Globus pallidus (tissue), 1 donor: ENCODE measurements around the gene GALNS.

Experiments
- DNase-seq: peaks from one replicate; pipeline ENCODE4 v3.0.0-alpha.2; 2015; ENCODE audit warnings: low spot score

The GALNS gene

DNA sequence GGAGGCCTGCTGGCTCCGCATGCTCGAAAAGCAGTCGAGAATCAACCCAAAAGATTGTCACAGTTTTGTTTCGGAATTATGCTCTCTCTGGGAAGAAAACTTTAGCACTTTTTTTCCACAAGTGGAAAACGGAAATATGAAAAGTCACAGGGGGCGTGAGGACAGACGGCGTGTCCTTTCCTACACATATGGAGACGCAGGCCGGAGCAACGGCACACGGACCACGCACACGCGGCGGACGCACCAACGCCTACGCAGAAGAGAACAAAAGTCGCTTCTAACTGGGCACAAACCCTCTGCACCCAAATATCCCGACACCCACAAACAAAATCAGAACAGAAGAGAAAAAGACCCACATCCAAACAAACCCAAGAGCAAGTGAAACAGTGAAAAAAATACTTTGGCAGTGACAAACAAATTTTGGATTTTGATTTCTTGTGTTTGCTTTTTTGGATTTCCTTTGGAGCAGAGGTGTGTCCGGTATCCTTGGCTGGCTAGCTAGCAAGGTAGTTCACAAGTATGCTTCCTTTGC, 19.0 kb upstream of the GALNS start:
- no peak for DNase-seq

DNA sequence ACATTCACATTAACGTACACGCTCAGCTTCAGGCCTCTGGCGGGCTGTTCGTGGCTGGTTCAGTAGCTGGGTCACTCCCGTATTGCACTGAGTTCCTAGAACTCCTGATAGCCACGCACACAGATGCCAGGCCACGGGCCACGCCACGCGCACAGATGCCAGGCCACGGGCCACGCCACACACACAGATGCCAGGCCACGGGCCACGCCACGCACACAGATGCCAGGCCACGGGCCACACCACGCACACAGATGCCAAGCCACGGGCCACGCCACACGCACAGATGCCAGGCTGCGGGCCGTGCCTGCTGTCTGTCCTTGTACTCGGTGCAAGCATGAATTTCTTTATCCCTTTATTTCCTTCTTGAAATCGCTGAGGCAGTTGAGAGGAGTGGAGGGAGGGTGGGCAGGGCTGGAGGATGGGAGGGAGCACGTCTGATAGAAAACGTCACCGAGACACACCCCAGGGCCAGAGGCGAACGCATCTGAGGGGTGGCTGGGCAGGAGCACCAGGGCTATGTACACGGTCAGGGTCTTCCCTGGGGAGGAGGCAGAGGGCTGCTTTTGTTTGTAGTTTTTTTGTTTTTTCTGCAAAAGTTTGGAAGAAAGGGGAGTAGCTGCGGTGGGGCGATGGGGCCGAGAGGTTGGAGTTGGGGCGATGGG, 18.3 kb upstream of the GALNS start:
- no peak for DNase-seq

DNA sequence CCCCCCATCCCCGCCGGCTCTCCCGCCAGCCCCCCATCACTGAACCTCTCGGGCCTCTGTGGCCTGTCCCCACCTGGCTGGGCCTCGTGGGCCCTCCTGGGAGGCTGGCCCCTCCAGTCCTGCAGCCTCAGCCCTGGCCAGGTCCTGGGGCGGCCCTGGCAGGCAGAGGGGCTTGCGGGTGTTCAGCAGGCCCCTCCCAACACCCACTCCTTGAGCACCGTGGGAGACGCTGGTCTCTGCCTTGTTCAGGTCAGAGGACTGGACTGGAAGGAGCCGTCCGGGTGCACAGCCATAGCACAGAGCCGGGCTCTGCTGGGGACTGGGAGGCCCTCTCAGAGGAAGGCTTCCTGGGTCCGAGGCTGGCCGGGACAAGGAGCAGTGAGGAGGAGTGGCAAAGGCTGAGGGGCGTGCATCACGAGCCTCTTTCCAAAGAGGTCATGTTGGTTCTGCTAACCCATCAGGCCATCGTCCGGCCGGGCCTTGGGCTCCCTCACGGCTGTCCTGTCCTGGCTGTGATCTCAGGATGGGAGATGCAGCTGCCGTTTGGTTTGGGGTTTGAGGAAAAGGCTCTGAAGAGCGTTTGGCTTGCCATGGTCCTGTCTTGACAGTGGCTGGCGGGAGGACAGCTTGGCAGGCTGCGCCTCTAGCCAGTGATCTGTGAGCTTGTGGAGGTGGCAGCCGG, 16.0 kb upstream of the GALNS start:
- DNase-seq = no peak

DNA sequence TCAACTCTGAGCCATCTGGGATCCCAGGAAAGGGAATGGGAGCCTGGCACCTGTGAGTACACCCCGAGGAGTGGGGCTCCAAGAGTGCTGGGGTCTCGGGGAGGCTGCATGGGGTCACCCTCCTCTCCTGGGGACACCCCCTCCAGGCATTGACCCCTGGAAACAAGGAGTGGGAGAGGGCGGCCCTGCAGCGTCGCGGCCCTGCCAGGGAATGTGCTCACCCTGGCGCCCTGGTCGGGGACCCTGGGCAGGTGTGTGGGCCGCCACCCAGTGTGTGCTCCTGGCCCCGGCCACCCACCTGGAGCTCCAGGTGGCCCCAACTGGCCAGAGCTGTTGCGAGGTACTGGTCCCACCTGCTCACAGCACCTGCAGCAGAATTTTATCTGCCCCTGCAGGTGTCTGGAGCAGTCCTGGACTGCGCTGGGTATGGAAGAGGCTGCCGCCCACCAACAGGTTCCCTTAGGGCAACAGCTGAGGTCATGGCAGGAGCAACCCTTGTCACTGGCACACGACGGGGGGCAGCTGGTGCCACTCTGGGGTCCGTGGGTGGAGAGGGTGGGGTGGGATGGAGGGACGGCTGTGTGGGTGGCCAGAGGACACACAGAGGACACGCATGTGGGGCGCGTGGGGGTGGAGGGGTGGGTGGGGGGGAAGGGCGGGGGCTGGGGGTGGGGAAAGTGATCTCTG, 15.1 kb upstream of the GALNS start:
- DNase-seq = no peak

DNA sequence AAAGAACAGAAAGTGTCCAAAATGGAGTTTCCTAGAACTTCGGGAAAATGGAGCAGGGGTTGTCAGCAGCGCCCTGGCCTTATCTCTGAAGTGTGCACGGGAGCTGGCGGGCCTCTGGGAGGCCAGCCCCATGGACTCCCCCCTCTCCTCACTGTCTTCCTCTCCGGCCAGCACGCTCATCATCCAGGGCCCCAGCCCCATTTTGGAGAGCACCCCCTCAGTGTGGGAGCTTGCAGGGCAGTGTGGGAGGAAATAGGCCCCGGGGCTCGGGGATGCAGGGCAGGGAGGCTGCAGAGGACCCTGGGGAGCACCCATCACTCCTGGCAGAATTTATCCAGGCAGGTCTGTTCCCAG, 14.6 kb upstream of the GALNS start:
- no peak for DNase-seq

DNA sequence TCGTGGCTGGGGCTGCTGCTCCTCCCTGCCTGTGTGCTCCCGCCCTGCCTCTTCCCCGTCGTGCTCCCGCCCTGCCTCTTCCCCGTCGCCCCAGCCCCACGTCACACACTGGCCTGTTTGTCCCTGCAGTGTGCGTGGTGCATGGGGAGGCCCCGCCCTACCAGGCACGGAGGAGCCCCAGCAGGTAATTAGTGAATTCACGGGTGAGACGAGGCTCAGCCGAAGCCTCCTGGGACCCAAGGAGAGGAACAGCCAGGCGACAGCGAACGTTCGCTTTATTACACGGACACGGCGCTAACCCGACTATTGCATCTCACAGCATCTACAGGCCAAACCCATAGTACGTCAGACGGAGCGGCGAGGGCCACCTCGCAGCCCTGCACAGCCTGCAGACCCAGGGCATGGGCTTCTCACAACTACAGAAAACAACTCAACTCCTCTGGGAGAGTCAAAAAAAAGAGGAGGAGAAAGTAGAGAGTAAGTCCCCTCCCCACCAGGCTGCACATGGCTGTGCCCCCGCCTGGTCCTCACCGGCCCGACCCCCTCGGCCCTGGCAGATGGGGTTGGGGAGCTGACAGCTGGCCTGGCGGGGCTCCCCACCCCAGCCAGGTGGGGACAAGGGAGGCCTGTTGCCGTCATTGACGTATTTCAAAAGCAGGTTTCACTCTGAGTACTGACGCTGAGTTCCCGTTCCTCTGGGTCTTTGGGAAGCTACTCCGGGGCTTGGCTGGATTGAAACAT, 14.0 kb upstream of the GALNS start:
- no peak for DNase-seq

DNA sequence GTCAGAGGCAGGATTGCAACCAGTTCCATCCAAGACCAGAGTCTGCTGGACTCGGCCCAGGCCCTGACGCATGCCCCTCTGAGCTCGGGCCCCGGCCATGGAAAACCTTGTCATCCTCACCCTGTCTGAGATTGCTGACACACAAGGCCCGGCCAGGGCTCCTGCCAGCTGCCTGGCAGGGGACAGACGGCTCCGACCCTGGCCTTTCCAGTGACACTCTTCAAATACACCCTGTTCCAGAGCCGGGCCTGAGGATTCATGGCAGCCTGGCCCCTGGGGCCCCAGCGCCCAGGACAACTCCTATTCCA, 12.9 kb upstream of the GALNS start:
- DNase-seq = no peak

DNA sequence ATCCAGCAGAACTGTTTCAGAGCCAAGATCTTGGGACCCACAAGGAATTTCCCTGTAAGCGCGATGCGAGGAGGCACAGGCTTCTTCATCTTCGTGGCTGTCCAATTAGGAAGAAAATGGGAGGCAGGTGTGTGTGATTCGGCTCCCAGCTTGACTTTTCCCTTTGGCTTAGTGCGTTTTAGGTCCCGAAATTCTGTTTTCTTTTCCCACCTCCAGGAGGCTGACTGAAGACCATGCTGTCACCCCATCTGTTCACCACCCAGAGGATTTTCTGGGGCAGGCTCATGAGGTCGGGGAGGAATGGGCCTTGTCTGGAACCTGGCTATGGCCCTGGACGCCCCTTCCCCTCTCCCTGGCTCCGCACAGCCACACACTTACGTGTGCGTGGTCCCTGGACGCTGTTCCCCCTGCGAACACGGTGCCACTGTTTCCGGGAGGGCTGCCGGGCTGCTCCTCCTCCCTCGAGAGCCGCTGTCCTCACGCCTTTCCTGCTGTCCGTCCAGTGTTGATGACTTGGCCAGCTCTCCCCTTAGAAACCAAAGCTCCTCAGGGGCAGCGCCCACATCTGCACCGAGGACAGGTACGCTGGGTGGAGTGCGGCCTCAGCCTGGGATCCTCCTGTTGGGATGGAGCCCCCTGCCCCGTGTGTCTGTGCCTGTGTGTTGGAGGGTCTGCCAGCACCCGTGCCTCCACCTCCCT, 12.4 kb upstream of the GALNS start:
- no peak for DNase-seq

DNA sequence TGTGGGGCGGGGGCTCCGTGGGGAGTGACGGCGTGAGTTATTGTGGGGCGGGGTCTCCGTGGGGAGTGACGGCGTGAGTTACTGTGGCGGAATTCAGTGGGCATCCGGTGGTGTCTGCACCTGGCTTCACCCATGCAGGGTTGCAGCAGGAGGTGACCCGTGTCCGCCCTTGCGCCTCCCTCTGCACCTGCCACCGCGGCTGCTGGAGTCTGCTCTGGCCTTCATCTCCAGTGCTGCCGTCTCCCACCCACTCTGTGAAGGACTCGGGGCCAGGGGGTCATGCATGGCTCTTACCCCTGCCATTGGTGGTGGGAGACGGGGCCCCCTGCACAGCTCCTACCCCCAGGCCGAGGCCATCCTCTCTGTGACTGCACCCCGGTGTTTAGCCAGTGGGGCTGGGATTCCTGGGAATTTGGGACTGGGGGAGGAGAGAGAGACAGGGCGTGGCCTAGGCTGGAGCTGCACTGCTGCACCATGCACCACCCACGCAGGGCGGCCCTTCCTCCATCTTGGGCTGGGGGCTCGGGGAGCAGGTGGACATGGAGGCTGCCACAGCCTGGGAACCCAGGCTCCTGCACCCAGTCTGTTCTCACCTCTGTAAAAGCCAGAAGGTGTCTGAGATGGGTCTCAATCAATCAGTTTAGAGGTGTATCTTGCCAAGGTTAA, 11.0 kb upstream of the GALNS start:
- DNase-seq = no peak

DNA sequence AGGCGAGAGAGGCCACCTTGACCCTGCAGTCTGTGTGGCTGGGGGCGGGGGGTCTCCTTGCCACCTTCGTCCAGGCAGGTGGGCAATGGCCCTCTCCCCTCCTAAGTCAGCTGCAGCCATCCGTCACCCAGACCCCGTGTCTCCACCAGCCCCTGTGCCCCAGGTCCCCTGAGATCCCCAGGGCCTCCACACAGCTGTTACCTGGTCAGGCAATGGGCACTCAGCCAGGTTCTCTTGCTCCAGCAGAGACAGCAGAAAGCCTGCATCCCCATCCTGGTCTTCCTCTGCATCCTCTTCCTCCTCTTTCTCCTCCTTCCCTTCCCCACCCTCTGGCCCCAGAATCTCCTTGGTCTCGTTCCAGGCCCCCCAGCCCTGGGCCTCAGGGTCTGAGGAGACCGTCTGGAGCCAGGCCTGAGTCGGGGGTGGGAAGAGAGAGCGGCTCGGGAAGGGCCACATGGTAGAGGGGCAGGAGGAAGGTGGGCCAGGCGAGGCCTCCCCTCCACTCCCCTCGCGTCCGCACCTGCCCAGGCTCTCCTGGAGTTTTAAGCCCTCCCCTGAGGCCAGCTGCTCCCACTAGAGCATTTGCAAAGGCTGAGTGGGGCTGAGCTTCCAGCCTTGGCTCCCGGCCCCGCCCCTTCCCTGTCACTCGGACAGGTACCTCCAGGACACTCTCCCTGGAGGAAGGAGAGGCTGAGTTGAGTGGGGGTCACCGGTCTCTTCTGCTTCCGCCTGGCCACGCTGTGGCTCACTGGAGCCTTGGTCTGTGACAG, 9.6 kb upstream of the GALNS start, which contains the start of gene PABPN1L:
Gene PABPN1L, minus strand, starts transcription at position 510 of the 770 bp plus-strand sequence. Its CDS starts 54 bp downstream, at position 456.
- DNase-seq = no peak

DNA sequence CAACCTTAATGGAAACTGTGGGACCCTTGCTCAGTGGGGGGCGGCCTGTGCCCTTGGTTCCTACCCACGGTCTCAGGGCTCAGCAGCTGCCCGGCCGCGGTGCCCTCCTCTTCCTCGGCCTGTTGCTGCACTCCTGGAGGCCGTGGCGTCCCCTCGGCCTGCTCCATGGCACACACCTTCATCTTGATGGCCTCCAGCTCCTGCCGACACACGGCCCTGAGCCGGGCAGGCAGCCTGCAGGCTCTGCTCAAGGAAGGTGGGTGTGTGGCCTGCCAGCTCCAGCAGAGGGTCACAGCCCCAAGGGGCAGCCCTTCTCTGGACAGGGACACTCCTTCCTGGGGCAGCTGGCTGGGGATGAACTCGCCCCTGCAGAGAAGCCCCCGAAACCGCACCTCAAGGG, 9.0 kb upstream of the GALNS start:
- DNase-seq = no peak

DNA sequence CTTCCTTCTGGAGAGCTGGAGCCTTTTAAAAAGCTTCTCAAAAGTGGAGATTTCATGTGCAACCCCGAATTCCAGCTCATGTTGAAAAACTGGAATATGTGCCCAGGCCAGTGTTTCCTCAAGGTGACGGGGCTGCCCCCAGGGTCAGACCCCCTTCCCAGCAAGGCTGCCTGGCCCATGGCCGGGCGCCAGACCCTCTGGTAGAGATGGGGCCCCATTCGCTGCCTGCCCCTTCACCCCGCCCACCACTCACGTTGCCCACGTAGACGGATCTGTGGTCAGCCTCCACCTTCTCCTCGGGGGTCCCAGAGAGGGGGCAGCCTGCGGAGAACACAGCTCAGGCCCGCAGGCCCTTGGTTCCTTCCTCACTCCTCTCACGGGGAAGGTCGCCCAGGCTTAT, 8.6 kb upstream of the GALNS start:
- no peak for DNase-seq

DNA sequence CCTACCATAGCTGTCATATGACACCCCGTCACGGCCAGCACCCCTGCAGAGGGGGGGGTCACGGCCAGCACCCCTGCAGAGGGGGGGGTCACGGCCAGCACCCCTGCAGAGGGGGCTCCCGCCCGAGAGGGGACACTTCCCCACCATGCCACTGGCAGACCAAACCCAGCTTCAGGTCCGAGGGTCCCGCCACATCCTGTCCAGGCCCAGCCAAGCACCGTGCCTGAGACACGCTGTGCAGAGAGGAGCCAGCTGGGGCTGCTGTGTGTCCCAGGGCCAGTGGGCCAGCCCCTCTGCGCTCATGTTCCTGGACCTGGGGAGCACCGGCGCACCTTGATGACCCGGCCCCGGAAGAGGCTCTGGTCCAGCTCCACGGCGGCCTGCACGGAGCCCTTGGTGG, 7.8 kb upstream of the GALNS start:
- no peak for DNase-seq

DNA sequence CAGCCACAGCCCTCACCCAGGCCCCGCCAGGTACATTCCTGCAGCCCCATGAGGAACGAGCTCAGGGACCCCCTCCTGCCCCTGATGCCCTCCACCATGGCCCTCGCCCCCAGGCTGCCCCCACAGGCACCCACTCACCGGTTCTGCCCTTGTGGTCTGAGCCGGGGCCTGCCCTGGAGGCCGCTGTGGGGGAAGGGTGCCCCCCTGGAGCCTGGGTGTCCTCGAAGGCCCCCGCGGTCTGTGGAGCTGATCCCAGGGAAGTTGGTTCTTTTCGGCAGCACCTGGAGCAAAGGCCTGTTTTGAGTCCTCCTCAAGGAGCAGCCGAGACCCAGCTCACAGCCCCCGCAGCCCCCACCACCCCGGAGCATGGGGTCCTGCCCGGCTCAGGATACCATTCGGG, 7.4 kb upstream of the GALNS start:
- DNase-seq = no peak

DNA sequence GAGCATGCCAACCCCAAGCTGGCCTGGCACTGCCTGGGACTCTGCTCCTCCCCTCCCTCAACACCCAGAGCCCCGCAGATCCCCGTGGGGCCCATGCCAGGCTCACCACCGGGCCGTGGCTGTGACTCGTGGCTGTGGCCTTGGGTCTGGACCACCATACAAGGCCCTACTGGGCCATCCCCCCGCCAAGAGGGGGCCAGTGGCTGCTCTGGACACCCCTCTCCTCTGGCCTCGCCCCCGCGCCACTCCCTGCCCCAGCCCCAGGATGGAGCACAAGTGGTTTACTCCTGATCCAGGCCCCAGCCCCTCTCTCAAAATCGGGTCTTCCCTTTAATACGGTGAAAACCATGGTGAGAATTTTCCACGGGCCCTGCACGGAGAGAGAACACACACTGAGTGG, 6.7 kb upstream of the GALNS start:
- DNase-seq = no peak

DNA sequence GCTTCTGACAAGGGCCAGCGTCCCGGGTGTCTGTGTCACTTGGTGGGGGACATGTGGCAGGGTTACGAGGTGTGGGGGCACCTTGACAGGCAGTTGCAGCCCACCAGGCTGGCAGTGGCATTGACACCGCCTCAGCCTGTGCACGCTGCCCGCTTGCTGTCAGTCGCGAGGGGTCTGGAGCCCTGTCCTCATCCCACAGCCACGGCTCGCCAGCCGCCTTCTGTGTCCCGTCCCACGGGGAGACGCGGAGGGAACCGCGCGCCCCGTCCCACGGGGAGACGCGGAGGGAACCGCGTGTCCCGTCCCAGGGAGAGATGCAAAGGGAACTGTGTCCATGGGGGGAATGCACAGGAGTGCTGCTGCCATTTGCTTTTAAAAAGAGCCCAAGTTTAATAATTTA, 6.2 kb upstream of the GALNS start:
- no peak for DNase-seq

DNA sequence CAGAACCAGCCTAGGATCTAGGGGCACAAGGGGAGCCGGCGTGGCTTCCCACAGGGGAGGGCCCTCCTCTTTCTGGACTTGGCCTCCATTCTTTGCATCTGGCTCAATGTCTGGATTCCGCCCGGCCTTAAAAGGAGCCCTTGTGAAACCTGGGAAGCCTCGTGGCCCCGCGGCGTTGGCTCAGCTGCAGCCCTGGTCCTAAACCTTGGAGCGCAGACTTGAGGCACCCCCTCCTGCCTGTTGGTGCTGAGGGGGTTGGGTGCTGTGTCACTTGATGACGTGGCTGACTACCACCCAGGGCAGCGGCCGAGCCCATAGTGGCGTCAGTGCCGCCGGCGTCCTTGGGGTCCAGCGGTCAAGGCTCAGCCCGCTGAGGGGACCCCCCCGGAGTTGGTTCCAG, 4.6 kb upstream of the GALNS start:
- no peak for DNase-seq

DNA sequence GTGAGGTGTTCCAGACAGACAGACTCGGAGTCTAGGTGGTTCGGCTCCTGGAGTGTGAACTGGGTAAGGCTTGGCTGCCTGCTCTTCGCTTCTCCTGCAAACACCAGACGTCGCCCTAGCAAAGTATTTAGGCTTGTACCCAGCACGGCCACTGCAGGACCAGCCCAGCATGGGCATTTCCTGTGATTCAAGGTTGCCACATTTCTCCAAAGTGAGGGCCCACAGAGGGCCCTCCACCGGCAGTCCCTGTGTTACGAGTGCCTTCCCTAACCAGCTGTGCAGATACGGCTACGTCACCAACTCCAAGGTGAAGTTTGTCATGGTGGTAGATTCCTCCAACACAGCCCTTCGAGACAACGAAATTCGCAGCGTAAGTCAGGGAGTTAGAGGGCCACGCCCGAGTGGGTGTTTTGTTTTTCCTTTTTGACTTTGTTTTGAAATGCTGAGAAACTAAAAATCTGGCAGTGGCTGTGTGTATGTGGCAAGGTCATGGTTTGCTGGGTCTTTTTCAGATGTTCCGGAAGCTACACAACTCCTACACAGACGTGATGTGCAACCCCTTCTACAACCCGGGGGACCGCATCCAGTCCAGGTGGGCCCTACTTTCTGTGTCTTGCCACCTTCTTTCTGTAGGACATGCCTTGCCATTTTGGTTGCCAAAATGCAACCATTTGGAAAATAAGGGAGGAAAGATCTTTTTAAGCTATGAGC, 2.8 kb upstream of the GALNS start:
- no peak for DNase-seq

DNA sequence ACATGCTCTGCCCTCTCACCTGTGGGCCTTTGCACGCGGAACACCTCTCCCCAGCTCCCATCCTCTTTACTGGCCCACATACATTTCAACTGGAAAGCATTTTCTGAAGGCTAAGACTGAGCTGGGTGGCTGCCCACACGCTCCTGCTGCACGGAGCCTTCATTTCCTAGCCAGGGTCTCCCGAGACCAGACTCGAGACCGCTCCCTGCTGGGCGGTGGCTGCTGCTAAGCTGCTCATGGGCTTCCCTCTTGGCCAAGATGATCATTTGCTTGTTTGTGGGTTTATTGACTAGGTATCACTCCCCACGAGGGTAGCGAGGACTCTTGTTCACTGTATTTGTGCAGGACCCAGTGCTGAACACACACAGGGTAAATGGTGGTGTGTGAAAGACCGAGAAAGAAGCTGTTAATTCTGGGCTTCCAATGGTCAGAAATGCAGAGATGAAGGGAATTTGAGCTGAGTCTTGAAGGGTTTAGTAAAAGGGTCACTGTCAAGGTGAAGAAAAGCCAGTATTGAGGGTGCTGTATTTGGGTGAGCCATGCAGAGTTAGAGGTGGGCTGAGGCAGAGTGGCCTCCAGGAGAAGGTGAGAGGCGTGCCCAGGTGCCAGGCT, 1.1 kb upstream of the GALNS start:
- peak; percentile 85 for DNase-seq
